Glutamatergic neuron (in vitro differentiated cells): ENCODE measurements around the gene BCAR1. TPM values are rescaled to one million over a fixed set of nuclear protein-coding genes. Genes with fewer than 3 reads are reported as not detected.

Source experiments
- DNase-seq: peaks from one replicate; pipeline ENCODE4 v3.0.0; 2022
- H3K27ac Mint-ChIP-seq: one replicate; pipeline ENCODE4 v1.8.0; 2020; ENCODE audit warnings: mild to moderate bottlenecking, mixed read lengths, inconsistent platforms; ENCODE audit not compliant: unreplicated experiment
- H3K27me3 Mint-ChIP-seq: one replicate; pipeline ENCODE4 v1.8.0; 2020; ENCODE audit warnings: mild to moderate bottlenecking, moderate library complexity, mixed read lengths, inconsistent platforms; ENCODE audit not compliant: unreplicated experiment
- H3K36me3 Mint-ChIP-seq: one replicate; pipeline ENCODE4 v1.8.0; 2020; ENCODE audit warnings: mild to moderate bottlenecking, mixed read lengths, inconsistent platforms; ENCODE audit not compliant: unreplicated experiment
- H3K4me1 Mint-ChIP-seq: one replicate; pipeline ENCODE4 v1.8.0; 2020; ENCODE audit warnings: mild to moderate bottlenecking, low read depth, mixed read lengths, inconsistent platforms; ENCODE audit not compliant: unreplicated experiment
- H3K4me3 Mint-ChIP-seq: one replicate; pipeline ENCODE4 v1.8.0; 2020; ENCODE audit warnings: mild to moderate bottlenecking, mixed read lengths, inconsistent platforms; ENCODE audit not compliant: unreplicated experiment
- H3K9me3 Mint-ChIP-seq: one replicate; pipeline ENCODE4 v1.8.0; 2020; ENCODE audit warnings: mild to moderate bottlenecking, moderate library complexity, mixed read lengths, inconsistent platforms; ENCODE audit not compliant: unreplicated experiment
- total RNA-seq: library from RNA; stranded (reverse); fragmentation: NEBNext Ultra II Directional; extraction: Animal tissue kit (Norgen Biotek cat#: 25700); gene quantifications from one replicate; pipeline ENCODE4 v1.2.1, GENCODE V29; 2021; ENCODE audit not compliant: unreplicated experiment
- TF ChIP-seq, protein P1 (sequence below): fragments of 200-600 bp; sonication (generic); IDR thresholded peaks from one replicate; pipeline ENCODE4 v1.5.0; 2021; ENCODE audit not compliant: partially characterized antibody, unreplicated experiment

Gene BCAR1
- total RNA-seq, 1 donor from 2014 or later = 212 TPM

DNA sequence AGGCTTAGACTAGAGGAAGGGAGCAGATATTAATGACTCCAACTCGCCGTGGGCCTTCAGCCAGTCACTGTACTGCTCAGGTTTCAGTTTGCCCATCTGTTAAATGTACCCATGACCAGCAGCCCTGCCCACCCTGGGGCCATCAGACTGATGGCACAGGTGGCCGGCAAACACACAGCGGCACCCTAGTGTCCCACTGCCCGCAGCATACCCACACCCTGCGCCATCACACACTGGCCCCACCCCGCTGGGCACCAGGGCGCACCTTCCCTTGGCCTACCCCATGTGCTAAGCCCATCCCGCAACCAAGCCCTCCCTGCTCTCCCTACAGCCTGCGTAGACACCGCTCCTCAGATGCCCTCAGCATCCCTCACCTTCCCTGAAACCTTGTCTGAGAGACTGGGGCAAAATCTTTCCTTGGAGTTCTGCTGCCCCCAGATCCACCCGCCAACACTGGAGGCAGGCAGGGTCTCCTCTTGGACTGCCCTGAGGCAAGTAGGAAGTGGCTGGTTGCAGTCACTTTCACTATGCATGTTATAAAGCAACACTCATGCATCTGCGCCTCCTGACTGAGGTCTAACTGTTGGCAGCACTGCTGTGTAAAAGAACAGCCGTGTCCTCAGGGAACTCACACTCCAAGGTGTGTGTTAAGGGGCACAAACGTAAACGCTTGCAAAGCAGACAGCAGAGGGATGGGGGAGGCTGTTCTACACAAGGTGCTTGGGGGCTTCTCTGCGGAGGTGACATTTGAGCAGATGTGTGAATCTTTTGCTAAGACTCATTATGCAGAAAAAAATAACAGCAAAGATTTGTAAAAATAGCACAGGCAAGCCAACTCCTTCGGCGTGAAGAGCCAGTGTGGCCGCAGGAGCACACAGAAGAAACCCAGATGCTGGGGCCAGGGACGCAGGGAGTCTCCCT, 6.7 kb upstream of the BCAR1 start:
- Mint-ChIP-seq H3K9me3 (peaks cover 15% of the 10 kb centered on the region), H3K36me3 (no peaks in the 10 kb centered on the region), H3K27ac (peak overlapping the region; percentile 96), H3K4me3 (peak overlapping the region; percentile 88), H3K4me1 (peaks cover 56% of the 10 kb centered on the region), H3K27me3 (peaks cover 15% of the 10 kb centered on the region)
- no peak for DNase-seq
- TF ChIP-seq, protein P1, sequence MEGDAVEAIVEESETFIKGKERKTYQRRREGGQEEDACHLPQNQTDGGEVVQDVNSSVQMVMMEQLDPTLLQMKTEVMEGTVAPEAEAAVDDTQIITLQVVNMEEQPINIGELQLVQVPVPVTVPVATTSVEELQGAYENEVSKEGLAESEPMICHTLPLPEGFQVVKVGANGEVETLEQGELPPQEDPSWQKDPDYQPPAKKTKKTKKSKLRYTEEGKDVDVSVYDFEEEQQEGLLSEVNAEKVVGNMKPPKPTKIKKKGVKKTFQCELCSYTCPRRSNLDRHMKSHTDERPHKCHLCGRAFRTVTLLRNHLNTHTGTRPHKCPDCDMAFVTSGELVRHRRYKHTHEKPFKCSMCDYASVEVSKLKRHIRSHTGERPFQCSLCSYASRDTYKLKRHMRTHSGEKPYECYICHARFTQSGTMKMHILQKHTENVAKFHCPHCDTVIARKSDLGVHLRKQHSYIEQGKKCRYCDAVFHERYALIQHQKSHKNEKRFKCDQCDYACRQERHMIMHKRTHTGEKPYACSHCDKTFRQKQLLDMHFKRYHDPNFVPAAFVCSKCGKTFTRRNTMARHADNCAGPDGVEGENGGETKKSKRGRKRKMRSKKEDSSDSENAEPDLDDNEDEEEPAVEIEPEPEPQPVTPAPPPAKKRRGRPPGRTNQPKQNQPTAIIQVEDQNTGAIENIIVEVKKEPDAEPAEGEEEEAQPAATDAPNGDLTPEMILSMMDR = no peak

GRCh38 chr16:75256696-75257343, 5.4 kb upstream of the BCAR1 start:
- DNase-seq = peak; percentile 79
- Mint-ChIP-seq H3K27me3 (peaks cover 19% of the 10 kb centered on the region), H3K4me1 (peaks cover 50% of the 10 kb centered on the region), H3K4me3 (peak overlapping the region; percentile 88), H3K36me3 (no peaks in the 10 kb centered on the region), H3K9me3 (peaks cover 19% of the 10 kb centered on the region), H3K27ac (peak overlapping the region; percentile 96)
- TF ChIP-seq, protein P1 = no peak

DNA sequence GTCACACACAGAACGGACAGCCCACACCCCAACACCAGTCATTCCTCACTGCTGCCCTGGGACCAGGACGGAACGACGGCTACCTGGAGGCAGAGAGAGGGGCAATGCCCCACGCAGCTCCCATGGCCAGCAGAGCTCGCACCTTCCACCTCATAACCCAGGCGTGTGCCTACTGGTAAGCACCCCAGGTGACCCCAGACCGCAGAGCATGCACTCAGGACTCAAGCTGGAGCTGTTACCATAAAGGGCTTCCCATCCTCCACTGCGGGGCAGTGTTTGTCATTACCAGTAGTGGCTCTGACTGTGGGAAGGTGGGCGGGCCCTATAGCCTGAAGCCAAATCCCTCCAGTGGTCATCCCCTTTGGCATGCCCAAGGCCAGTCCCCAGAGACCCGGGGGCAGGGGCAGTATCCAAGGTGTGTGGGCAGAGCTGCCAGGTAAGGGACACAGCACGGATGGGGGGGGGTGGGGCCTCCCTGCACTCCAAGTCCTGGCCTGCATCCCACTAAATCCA, 4.7 kb upstream of the BCAR1 start:
- Mint-ChIP-seq H3K27ac (peak overlapping the region; percentile 62), H3K27me3 (peaks cover 20% of the 10 kb centered on the region), H3K9me3 (peaks cover 21% of the 10 kb centered on the region), H3K4me1 (peaks cover 47% of the 10 kb centered on the region), H3K36me3 (no peaks in the 10 kb centered on the region), H3K4me3 (no peak overlapping the region)
- TF ChIP-seq, protein P1 = no peak
- DNase-seq = no peak

DNA sequence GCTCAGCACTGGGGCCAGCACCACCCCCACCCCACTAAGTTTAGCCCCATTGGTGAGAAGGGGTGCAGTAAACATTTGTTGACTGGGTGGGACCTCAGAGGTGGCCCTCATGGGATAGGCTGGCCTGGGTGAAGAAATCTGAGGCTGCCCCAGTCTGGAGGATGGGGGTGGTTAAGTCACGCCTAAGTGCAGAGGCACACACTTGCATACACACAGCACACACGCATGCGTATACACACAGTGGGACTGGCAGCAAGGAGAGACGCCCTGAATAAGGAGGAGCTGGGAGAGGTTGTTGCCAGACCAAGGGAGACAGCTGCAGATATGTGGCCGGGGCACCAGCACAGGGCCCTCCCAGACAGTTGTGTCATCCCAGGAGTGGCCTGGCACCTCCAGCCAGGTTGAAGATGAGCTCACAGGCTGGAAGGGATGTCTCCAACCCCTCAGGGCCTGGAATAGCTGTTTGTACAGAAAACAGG, 3.0 kb upstream of the BCAR1 start:
- Mint-ChIP-seq H3K27me3 (peaks cover 16% of the 10 kb centered on the region), H3K4me1 (peaks cover 43% of the 10 kb centered on the region), H3K9me3 (peaks cover 20% of the 10 kb centered on the region), H3K27ac (peak overlapping the region; percentile 81), H3K36me3 (no peaks in the 10 kb centered on the region), H3K4me3 (peak overlapping the region; percentile 34)
- TF ChIP-seq, protein P1 = no peak
- DNase-seq = no peak
